WI38 (cell line): ENCODE measurements around the gene LAMB4.

ENCODE experiments used
- H3K4me3 ChIP-seq: 2 replicates; pipeline ENCODE4 v1.5.1; 2011; ENCODE audit warnings: low read depth, mild to moderate bottlenecking, control low read depth, low read length
- CTCF ChIP-seq: IDR thresholded peaks from 2 replicates; pipeline ENCODE4 v1.5.1; 2012; ENCODE audit warnings: low read depth, mild to moderate bottlenecking, control low read depth, low read length

Gene LAMB4

DNA sequence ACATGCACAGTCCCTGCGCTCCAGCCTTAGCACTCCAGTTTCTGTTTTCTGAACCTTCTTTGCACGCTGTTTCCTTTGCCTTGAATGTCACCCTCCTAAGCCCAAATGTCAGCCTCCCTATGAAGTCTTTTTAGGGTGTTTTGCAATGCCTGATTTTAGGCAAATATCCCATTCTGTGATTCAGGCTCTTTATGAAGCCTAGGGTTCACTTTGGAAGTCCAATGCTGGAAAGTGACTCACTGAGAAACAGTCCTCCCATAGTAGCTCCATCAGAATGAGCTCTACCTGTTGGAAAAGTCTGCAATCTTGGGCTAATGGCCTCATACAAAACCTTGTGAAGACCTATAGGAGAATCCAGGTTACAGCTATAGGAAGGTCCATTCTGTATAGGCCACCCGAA lies 5.3 kb downstream of the LAMB4 start:
- no peak for TF ChIP-seq CTCF
- no peak overlapping the region for H3K4me3 ChIP-seq

GRCh38 chr7:108122181-108122580 lies 8.0 kb downstream of the LAMB4 start:
- H3K4me3 ChIP-seq, result no peak overlapping the region
- TF ChIP-seq CTCF, result no peak

DNA sequence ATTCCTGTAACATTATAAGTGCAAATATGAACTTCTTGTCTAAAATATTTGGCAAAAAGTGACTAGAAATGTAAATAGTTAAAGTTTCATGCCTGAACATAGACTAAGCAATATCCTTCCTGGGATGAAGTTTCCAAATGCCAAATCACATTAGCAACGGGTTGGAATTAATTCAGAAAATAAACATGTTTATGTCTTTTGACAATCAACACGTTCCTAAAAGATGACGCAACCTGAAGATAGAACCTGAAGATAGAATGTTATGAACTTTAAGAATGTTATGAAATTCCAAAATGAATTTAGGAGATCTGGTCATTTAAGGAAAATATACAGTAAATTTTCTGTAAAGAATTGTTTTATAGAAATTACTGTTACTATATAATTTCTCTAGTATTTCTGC lies 9.2 kb downstream of the LAMB4 start:
- H3K4me3 ChIP-seq, result no peak overlapping the region
- TF ChIP-seq CTCF, result no peak

- no peak for TF ChIP-seq CTCF
- H3K4me3 ChIP-seq, result no peak overlapping the region
Observed at GRCh38 chr7:108120196-108120595, 10.0 kb downstream of the LAMB4 start.

DNA sequence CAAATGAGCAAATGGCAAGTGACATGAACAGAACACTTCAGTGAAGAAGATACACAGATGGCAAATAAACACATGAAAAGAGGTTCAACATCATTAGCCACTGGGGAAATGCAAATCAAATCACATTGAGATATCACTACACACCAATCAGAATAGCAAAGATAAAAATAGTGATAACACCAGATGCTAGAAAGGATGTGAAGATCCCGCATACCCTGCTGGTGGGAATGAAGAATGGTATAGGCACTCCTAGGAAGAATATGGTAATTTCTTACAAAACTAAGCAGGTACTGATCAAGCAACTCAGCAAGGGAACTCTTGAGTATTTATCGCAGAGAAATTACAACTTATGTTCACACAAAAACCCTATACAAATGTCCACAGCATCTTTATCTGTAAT lies 11.2 kb downstream of the LAMB4 start:
- no peak for TF ChIP-seq CTCF
- no peak overlapping the region for H3K4me3 ChIP-seq

GRCh38 chr7:108114117-108114841 lies 15.9 kb downstream of the LAMB4 start:
- H3K4me3 ChIP-seq, result no peak overlapping the region
- TF ChIP-seq CTCF, result no peak; the same call in 1 of the 2 replicates

GRCh38 chr7:108112683-108113082 lies 17.5 kb downstream of the LAMB4 start:
- no peak overlapping the region for H3K4me3 ChIP-seq
- no peak for TF ChIP-seq CTCF
